Adrenal gland (tissue), 12 donors: ENCODE results near the gene KAZN. TPM values are rescaled to one million over a fixed set of nuclear protein-coding genes. Genes with fewer than 3 reads are reported as not detected.

Experiments
- DNase-seq, 7 donors: peaks; one replicate each; pipeline ENCODE4 v3.0.0-alpha.2; 2019 to 2020
- H3K27ac ChIP-seq, 5 donors: fragments of 200-600 bp; sonication (generic) in 4 of 5; 1 replicate in 3 of 5; 2 replicates in 2 of 5; pipeline versions ENCODE4 v1.5.1 to v1.8.0; 2016 to 2020; ENCODE audit warnings: mild to moderate bottlenecking in 1 of 5
- H3K27me3 ChIP-seq: fragments of 200-600 bp; 2 replicates; pipeline ENCODE4 v1.8.0; 2021
- H3K36me3 ChIP-seq, 2 donors: fragments of 200-600 bp; replicated peaks in 1 of 2; 1 replicate in 1 of 2; 2 replicates in 1 of 2; pipeline versions ENCODE4 v1.5.1 to v1.8.0; 2018 to 2022
- H3K4me1 ChIP-seq, 2 donors: fragments of 200-600 bp; replicated peaks in 1 of 2; 1 replicate in 1 of 2; 2 replicates in 1 of 2; pipeline versions ENCODE4 v1.5.1 to v1.8.0; 2018 to 2021
- H3K4me3 ChIP-seq, 4 donors: fragments of 200-600 bp; sonication (generic) in 3 of 4; one replicate each; pipeline ENCODE4 v1.5.1; 2016 to 2018
- H3K9me3 ChIP-seq, 3 donors: fragments of 200-600 bp; sonication (generic) in 1 of 3; replicated peaks in 1 of 3; 1 replicate in 2 of 3; 2 replicates in 1 of 3; pipeline versions ENCODE4 v1.5.1 to v1.8.0; 2016 to 2021
- CTCF ChIP-seq, 6 experiments: fragments of 450-650 bp in 4 of 6; fragments of 200-600 bp in 2 of 6; sonication (generic) in 1 of 6; IDR thresholded peaks; 1 replicate in 5 of 6; 2 replicates in 1 of 6; pipeline versions ENCODE4 v1.5.1 to v1.8.0; 2016 to 2021; ENCODE audit warnings: antibody characterized with exemption in 6 of 6, mild to moderate bottlenecking in 2 of 6, moderate library complexity in 1 of 6
- POLR2A ChIP-seq, 2 donors: fragments of 450-650 bp; IDR thresholded peaks; one replicate each; pipeline ENCODE4 v1.6.1; 2017; ENCODE audit warnings: antibody characterized with exemption in 2 of 2, mild to moderate bottlenecking in 2 of 2, moderate library complexity in 1 of 2
- WGBS, 4 donors: extraction: QIAGEN DNeasy Blood & Tissue Kit in 2 of 4; methylation state at CpG; one replicate each; pipeline versions ENCODE4 v1.1.5 to v1.1.7; 2013 to 2017; 5-methylcytosine and 5-hydroxymethylcytosine counted together
- intact Hi-C, 2 donors: fragments of 100-400 bp; cut with DNase I; formaldehyde crosslinking; loops; one replicate each; pipeline versions ENCODE4 v1.14.1 to v1.15.0; 2022 to 2023
- polyA plus RNA-seq, 3 donors: library from polyadenylated mRNA; stranded (reverse); fragments of 200-250 nt in 2 of 3; fragments of 350-450 nt in 1 of 3; fragmentation: Illumina TruSeq in 1 of 3; extraction: RNeasy Lipid Tissue Mini Kit (QIAGEN cat#74804) in 1 of 3; gene quantifications; one replicate each; pipeline ENCODE4 v1.2.3, GENCODE V29; 2013 to 2014
- total RNA-seq, 9 donors: library from RNA; depleted of rRNA in 4 of 9; stranded (reverse); fragments of >200 nt in 4 of 9; fragments of 120-200 nt in 1 of 9; fragmentation: NEBNext Ultra II Directional in 1 of 9; extraction: Animal tissue kit (Norgen Biotek cat#: 25700) in 1 of 9; gene quantifications; one replicate each; pipeline versions ENCODE4 v1.1.0 to v1.2.4, GENCODE V29; 2013 to 2023
- donor health status: healthy with polysubstance abuse.
- donor health status: Bipolar disorder and iron deficiency.
- donor health status: DM: yes; HTN: yes; CAD: no.
- donor health status: DM: no; HTN: no; CAD: no.
- donor health status: DM: no; HTN: no; CAD: no.
- donor health status: DM: yes; HTN: yes; CAD: no.

The KAZN gene
- total and polyA plus RNA-seq, 12 donors = 5.9 to 63.4 (median 29.5) TPM

GRCh38 chr1:14565090-14565489 lies 33.4 kb upstream of the KAZN start:
- WGBS, 4 donors = 42 to 48% (median 46%) methylated on average over 2 of the region's 2 CpGs
- Histone ChIP-seq H3K9me3 (no peaks in the 10 kb centered on the region), H3K36me3 (no peaks in the 10 kb centered on the region), H3K4me1 (no peaks in the 10 kb centered on the region), H3K4me3 (no peak overlapping the region), H3K27ac (no peak overlapping the region), H3K27me3 (no peaks in the 10 kb centered on the region)
- intact Hi-C loops = no loop called here
- TF ChIP-seq POLR2A (IDR thresholded peaks at IDR 0.05) (no peak), CTCF (IDR thresholded peaks at IDR 0.05) (no peak)
- no peak for DNase-seq

GRCh38 chr1:14567056-14567455 lies 31.4 kb upstream of the KAZN start:
- H3K4me3 ChIP-seq = no peak overlapping the region
- H3K27ac ChIP-seq = no peak overlapping the region
- intact Hi-C loops = no loop called here
- TF ChIP-seq CTCF (IDR thresholded peaks at IDR 0.05) = no peak
- TF ChIP-seq POLR2A (IDR thresholded peaks at IDR 0.05) = no peak
- H3K4me1 ChIP-seq = no peaks in the 10 kb centered on the region
- no peaks in the 10 kb centered on the region for H3K27me3 ChIP-seq
- no peaks in the 10 kb centered on the region for H3K9me3 ChIP-seq
- WGBS, 4 donors = 66 to 76% (median 74%) methylated on average over 2 of the region's 2 CpGs
- H3K36me3 ChIP-seq = no peaks in the 10 kb centered on the region
- DNase-seq = no peak

GRCh38 chr1:14567903-14568302 lies 30.6 kb upstream of the KAZN start:
- H3K4me3 ChIP-seq = no peak overlapping the region
- WGBS, 4 donors = 77 to 83% (median 80%) methylated on average over 5 of the region's 5 CpGs
- DNase-seq = no peak
- no peaks in the 10 kb centered on the region for H3K27me3 ChIP-seq
- H3K9me3 ChIP-seq = no peaks in the 10 kb centered on the region
- no peaks in the 10 kb centered on the region for H3K4me1 ChIP-seq
- TF ChIP-seq CTCF (IDR thresholded peaks at IDR 0.05) (no peak), POLR2A (IDR thresholded peaks at IDR 0.05) (no peak)
- no peaks in the 10 kb centered on the region for H3K36me3 ChIP-seq
- intact Hi-C loops = no loop called here
- no peak overlapping the region for H3K27ac ChIP-seq

GRCh38 chr1:14568716-14569355 lies 29.6 kb upstream of the KAZN start:
- intact Hi-C loops = no loop called here
- Histone ChIP-seq H3K27ac (no peak overlapping the region), H3K9me3 (no peaks in the 10 kb centered on the region), H3K36me3 (no peaks in the 10 kb centered on the region), H3K4me3 (no peak overlapping the region), H3K27me3 (no peaks in the 10 kb centered on the region), H3K4me1 (no peaks in the 10 kb centered on the region)
- 83 to 94% (median 86%) methylated on average over 6 to 8 of the region's 8 CpGs for WGBS, 4 donors
- DNase-seq = no peak
- no peak for TF ChIP-seq POLR2A (IDR thresholded peaks at IDR 0.05)
- no peak for TF ChIP-seq CTCF (IDR thresholded peaks at IDR 0.05)
